NCI-H1048 (cell line): ENCODE data around the gene KLHL21.
"Not testable (repeated sequence)": the region's sequence is repeated elsewhere in the genome, so short reads cannot be mapped to it uniquely, and the experiment has no call there.

Experiments used
- DNase-seq: peaks from one replicate; lab custom pipeline; 2025; lab: John Stamatoyannopoulos, UW

KLHL21 gene

GRCh38 chr1:6624710-6625583 is 22.3 kb upstream of the KLHL21 start, which contains the start of gene THAP3:
THAP3 (plus strand) TSS chr1:6624868; CDS start chr1:6625219, 351 bp downstream.
- DNase-seq: peak; percentile 59

DNA sequence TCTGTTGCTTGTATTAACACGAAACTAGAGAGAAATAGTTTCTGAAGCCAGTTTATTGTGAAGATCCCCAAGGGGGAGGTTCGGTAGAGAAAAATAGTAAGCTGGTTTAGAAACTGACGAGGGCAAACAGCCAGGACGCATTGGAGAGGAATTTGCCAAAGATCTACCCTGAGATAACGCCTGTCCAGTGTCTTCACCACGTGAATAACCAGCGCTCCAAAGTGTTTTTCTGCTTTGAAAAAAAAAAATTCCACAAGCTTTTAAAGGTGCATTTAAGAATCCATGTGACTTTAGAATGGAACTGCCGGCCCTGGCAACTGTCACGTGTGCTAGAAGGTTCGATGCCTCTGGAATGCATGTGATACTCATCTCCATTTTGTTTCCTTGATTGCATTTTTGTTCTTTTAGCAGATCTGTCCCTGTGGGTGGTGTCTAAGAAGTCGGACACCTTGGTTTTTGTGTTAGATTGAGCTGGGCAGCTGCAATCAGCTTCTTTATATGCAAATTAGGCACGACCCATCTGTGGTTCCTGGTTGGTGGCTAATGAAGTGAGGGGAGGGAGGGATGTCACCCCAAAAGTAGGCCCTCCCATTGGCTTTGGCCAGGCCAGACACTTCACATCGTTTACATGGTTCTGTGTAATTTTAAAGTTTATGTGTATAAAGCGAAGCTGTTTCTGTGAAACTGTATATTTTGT is 20.7 kb upstream of the KLHL21 start:
- no peak for DNase-seq

DNA sequence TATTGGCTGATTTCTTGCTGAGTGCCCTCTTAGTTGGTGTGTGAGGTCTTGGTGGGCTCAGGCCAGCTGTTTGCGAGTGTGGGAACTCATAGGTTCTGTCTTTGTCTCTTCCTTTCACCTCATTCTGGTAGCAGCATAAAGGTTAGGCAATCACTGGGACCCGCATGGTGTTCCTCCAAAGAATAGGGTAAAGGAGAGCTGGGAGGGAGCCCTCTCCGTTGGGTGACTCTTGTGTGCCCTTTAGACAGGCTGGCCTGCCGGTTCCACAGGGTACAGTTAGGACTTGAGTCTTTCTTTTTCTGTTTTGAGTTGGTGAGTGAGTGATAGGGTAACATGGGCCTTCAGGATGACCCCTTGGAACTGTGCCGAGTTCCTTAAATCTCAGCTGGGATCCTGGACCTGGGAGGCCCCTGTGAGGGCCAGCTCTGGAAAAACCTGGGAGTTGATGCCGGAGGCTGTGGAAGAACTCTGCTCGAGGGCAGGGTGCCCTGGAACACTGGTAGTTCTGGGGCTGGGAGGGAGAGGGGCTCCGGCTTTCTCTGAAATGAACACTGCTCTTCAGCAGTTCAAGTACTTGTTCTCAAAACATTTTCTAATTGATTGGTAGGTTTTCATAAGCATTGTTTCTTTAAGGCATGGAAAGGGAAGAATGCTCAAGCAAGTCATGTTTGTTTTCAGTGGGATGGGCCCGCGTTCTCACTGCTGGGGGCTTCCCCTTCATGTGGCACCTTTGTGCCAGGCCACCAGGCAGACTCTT is 19.9 kb upstream of the KLHL21 start:
- no peak for DNase-seq

- DNase-seq: no peak
Measured at GRCh38 chr1:6621429-6622391, 19.0 kb upstream of the KLHL21 start.

GRCh38 chr1:6619045-6619444 is 16.4 kb upstream of the KLHL21 start:
- no peak for DNase-seq

GRCh38 chr1:6614929-6615785 is 12.5 kb upstream of the KLHL21 start:
- no peak for DNase-seq

DNA sequence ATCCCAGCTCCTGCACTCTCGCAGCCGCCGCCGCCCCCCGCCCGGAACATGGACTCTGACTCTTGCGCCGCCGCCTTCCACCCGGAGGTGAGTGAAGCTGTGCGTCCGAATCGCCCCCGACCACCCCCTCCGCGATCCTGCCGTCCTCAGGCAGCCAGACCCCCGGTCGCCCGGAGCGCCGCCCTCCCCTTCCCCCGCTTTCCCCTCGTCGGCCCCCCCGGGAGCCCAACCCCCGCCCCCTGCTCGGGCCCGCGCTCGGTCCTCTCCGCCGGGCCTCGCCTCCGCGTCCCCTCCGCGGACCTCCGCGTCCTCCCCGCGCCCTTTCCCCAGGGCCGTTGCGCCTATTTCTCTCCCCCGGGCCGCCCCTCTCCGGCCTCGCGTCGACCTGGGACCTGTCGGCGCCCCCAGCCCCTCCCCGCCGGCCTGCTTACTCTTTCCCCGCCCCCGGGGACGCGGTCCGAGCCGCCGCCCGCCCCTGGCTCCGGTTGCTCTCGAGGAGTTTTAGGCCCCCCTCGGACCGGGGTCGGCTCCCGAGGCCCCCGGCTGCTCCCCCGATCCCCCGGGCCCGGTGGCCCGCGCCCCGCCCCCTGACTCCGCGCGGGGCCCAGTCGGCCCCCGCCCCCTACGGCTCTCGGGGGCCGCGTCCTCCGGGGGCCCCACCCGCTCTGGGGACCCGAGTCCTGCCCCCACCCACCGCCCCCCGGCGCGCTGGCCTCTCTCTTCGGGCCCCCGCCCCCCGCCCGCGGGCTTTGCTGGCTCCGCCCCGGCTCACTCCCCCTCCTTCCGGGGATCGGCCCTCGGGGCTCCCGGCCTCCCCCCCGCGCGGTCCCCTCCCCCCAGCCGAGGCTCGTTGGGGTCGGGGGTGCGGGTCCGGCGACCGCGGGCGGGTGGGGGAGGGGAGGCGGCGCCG is 11.6 kb upstream of the KLHL21 start:
- DNase-seq: no peak

- DNase-seq: peak; percentile 95
Measured at GRCh38 chr1:6613361-6614018, 10.8 kb upstream of the KLHL21 start, which contains the start of gene PHF13. PHF13 (plus strand) TSS chr1:6613731; CDS start chr1:6614067, 336 bp downstream.

GRCh38 chr1:6612641-6613360 is 10.1 kb upstream of the KLHL21 start:
- DNase-seq: no peak

DNA sequence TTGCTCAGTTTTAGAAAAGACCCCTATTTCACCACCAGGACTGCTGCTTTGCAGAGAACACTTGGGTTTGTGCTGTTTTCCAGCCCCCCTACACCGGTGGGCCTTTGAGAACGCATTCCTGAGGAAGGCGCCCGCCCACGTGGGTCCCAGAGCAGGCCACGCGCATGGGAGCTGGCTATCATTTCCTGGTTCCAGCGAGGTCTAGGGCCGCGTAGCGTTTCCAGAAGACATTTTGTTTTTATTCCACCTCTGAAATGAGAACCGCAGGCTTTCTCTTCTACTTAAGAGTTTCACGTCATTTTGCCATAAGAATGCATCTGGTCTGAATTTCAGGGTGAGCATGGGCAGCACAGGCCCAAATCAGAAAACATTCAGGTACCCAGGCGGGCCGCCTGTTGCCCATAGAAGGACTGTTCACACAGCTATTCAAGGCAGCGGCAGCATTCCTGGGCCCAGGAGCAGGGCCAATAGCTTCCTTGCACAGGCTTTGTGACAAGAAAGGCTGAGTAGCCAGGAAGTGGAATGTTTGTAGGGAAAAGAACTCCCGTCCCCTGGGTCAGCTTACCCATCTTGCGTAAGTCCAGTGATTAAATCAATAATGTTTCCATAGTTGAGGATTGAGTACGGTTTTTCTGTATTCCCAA is 1.4 kb upstream of the KLHL21 start:
- no peak for DNase-seq

- DNase-seq: peak; percentile 61
Measured at GRCh38 chr1:6603238-6603914, 707 bp upstream of the KLHL21 start.

GRCh38 chr1:6601923-6602668 is 573 bp downstream of the KLHL21 start:
- no peak for DNase-seq

DNA sequence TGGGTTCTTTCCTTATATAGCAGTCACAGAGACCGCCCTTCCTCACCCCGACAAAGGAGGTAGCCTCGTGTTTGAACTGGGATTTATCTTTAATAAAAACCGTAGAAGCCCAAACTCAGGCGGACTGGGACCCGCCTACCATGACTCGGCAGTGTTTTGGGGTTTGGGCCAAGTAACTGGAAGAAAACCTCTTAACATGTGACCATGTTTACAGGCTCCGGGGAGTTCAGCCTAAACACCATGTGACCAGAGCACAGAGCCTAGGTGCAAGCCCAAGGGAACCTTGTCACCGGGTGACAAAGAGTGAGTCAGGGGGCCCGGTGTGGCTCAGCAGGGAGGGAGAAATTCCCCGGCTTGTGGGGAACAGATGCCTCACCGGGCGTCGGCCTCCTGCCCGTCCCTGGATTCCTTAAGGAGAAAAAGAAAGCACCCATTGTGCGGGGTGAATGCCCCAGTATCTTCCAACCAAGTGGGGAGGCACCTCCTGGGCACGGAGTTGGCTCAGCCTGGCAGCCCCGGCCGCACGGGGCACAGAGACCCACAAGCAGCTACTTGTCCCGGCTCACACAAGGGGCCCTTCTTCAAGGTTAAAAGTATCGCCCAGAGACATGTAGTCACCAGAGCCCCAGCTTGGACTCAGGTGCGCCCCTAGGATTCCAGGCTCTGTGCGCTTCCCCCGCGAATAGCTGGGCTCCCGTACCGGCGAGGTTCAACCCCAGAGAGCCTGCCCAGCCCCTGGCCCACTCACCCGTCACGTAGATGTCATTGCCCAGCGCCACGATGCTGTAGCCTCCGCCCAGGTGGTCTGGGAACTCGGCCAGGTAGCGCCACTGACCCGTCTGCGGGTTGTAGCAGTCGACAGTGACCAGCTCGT is 1.4 kb downstream of the KLHL21 start:
- no peak for DNase-seq

DNA sequence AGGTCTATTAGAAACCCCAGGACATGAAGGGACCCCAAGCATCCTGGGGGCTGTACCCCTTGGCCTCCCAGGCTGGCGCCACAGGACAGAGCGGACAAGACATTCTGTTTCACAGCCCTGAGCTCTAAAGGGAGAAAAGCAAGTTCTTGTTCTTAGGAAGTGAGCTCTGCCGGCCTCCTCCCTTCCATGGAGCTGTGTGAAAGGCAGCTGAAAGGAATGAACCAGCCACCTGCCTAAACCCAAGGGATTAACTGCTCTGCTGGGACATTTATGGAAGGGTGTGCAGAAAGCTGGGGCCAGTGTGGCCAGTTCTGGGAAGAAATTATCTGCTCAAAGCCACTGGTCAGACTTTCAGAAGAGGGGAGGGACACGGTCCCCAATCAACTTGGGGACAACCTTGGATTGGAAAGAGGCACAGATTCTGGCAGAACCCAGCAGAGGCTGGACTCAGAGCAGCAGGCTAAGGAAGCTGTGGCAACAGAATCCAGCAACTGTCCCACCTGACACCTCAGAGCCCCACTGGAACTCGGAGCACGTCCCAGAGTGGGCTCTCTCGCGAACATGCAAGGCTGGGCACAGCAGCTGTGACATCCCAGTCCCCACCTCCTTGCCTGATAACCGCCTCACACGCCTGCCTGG is 2.1 kb downstream of the KLHL21 start:
- no peak for DNase-seq

DNA sequence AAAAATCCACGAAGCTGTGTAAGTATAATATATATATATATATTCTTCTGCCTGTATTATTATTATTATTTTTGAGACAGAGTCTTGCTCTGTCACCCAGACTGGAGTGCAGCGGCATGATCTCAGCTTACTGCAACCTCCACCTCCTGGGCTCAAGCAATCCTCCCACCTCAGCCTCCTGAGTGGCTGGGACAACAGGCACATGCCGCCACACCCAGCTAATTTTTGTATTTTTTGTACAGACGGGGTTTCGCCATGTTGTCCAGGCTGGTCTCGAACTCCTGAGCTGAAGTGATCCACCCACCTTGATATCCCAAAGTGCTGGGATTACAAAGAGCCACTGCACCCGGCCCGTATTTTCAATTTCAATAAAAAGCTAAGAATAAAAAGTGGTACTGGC is 2.7 kb downstream of the KLHL21 start:
- not testable (repeated sequence) for DNase-seq
